ENCODE results near the gene LYPLAL1.
"Not testable (repeated sequence)": the region's sequence is repeated elsewhere in the genome, so short reads cannot be mapped to it uniquely, and the experiment has no call there.

LYPLAL1 gene

GRCh38 chr1:219171192-219171935, 2.3 kb upstream of the LYPLAL1 start:
- DNase-seq, result no peak

DNA sequence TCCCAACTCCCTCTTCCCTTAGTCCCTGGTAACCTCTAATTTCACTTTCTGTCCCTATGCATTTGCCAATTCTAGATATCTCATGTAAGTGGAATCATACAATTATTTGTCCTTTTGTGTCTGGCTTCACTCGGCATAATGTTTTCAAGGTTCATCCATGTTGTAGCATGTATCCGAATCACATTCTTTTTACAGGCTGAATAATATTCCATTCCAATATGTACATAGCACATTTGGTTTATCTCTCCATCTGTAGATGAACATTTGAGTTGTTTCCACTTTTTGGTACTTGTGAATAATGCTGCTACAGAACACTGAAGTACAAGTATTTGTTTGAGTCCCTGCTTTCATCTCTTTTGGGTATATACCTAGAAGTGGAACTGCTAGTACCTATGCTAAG, 857 bp upstream of the LYPLAL1 start:
- DNase-seq, result no peak

DNA sequence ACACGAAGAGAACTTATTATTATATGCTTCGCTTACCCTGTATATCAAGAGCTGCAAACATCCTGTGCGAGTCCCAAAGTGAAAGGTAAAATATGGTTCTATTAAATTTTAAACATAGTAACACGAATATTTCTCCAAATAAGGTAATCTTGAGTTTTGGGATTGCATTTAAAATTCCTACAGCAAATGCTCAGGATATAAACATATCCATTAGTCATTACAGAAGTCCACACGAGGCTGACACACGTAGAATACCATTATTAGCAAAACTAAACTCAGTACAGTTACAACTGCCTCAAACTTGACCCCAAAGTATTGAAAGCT, 282 bp upstream of the LYPLAL1 start:
- no peak for DNase-seq

GRCh38 chr1:219174460-219175211, 958 bp downstream of the LYPLAL1 start:
- DNase-seq, result peak; percentile 57

- DNase-seq, result no peak
Measured at GRCh38 chr1:219175212-219175564, 1.5 kb downstream of the LYPLAL1 start.

GRCh38 chr1:219176168-219176567, 2.5 kb downstream of the LYPLAL1 start:
- no peak for DNase-seq

GRCh38 chr1:219177363-219177762, 3.7 kb downstream of the LYPLAL1 start:
- no peak for DNase-seq

DNA sequence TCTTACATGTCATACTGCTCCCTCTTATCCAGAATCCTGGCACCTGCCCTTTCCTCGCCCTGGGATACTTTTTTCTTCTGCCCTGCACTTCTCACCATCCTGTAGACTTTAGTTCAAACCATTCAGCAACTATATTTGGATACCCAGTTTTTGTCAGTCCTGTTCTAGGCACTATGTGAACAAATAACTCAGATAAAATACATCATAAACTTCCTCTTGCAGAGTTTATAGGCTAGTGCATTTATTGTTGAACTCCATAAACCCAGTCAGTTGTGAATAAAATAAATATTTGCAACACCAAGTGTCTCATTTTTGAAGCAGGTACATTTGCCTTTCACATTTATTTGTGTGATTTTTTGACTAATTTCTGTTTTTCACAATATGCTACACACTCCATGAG, 4.3 kb downstream of the LYPLAL1 start:
- DNase-seq, result no peak

GRCh38 chr1:219179293-219179692, 5.6 kb downstream of the LYPLAL1 start:
- no peak for DNase-seq

- DNase-seq, result no peak
Measured at GRCh38 chr1:219184337-219184736, 10.7 kb downstream of the LYPLAL1 start.

- no peak for DNase-seq
Measured at GRCh38 chr1:219185486-219186117, 11.9 kb downstream of the LYPLAL1 start.

DNA sequence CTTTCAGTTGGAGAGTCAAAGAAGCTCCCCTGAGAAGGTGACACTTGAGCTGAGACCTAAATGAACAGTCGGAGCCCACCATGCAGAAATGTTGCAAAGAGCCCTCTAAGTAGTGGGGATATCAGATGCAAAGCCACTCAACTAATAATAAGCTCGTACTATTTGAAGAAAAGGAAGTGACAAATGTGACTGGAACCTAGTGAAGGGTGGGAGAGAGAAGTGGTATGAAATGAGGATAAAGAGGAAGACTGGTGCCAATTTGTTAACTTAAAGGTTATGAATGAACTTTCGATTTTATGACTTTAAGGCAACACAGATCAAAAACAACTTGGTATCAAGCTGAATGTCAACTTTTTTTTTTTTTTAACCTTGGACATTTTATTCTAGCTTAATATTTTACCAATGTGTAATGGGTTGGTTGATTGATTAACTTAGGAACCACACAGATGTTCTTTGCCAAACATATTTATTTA, 14.7 kb downstream of the LYPLAL1 start:
- no peak for DNase-seq

- DNase-seq, result no peak
Measured at GRCh38 chr1:219189021-219189824, 15.5 kb downstream of the LYPLAL1 start.

- DNase-seq, result no peak
Measured at GRCh38 chr1:219189952-219190351, 16.3 kb downstream of the LYPLAL1 start.

GRCh38 chr1:219190605-219191004, 16.9 kb downstream of the LYPLAL1 start:
- DNase-seq, result no peak

GRCh38 chr1:219195833-219196232, 22.2 kb downstream of the LYPLAL1 start:
- DNase-seq, result not testable (repeated sequence)

- no peak for DNase-seq
Measured at GRCh38 chr1:219201656-219202055, 28.0 kb downstream of the LYPLAL1 start.

DNA sequence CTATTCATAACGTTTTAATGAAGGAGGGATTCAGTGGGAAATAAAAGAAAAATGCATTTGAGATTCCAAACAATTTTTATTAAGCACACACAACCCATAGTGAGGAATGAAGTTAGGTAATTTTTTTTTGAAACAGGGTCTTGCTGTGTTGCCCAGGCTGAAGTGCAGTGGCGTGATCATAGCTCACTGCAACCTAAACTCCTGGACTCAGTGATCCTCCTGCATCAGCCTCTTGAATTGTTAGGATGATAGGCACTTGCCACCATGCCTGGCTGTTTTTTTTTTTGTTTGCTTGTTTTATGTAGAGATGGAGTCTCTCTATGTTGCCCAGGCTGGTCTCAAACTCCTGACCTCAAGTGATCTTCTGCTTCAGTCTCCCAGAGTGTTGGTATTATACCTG, 28.9 kb downstream of the LYPLAL1 start:
- DNase-seq, result no peak

GRCh38 chr1:219206350-219206749, 32.7 kb downstream of the LYPLAL1 start:
- no peak for DNase-seq

GRCh38 chr1:219209578-219209977, 35.9 kb downstream of the LYPLAL1 start:
- no peak for DNase-seq

GRCh38 chr1:219210067-219210466, 36.4 kb downstream of the LYPLAL1 start:
- DNase-seq, result no peak

- no peak for DNase-seq
Measured at GRCh38 chr1:219215477-219215876, 41.8 kb downstream of the LYPLAL1 start.

GRCh38 chr1:219220945-219221344, 47.3 kb downstream of the LYPLAL1 start:
- no peak for DNase-seq

All from activated CD8-positive, alpha-beta memory T cell treated with anti-CD3 and anti-CD28 coated beads for 24 hours (primary cell).